CD14-positive monocyte (primary cell): ENCODE measurements around the gene ANTXRL. TPM values are rescaled to one million over a fixed set of nuclear protein-coding genes. Genes with fewer than 3 reads are reported as not detected.
"Not testable (repeated sequence)": the region's sequence is repeated elsewhere in the genome, so short reads cannot be mapped to it uniquely, and the experiment has no call there.

Source experiments
- DNase-seq, 3 donors: peaks; one replicate each; pipeline ENCODE4 v3.0.0-alpha.2; 2011 to 2022
- H2AFZ ChIP-seq: 2 replicates; pipeline ENCODE4 v1.6.0; 2012; ENCODE audit warnings: mild to moderate bottlenecking, low read depth, low read length, inconsistent platforms; ENCODE audit not compliant: insufficient read depth, poor library complexity, severe bottlenecking
- H3K27ac ChIP-seq, 2 donors: 1 replicate in 1 of 2; 2 replicates in 1 of 2; pipeline ENCODE4 v1.5.1; 2012 to 2013; ENCODE audit warnings: low read length in 2 of 2, control low read depth in 1 of 2, inconsistent platforms in 1 of 2, low read depth in 1 of 2, mild to moderate bottlenecking in 1 of 2
- H3K27me3 ChIP-seq, 2 donors: one replicate each; pipeline versions ENCODE4 v1.6.0 to v1.6.1; 2011 to 2013; ENCODE audit warnings: low read length in 2 of 2; ENCODE audit not compliant: control insufficient read depth in 2 of 2, insufficient read depth in 2 of 2
- H3K36me3 ChIP-seq, 2 donors: replicated peaks in 1 of 2; 1 replicate in 1 of 2; 2 replicates in 1 of 2; pipeline versions ENCODE4 v1.5.1 to v1.6.1; 2012 to 2013; ENCODE audit warnings: low read length in 2 of 2, control low read depth in 1 of 2, inconsistent platforms in 1 of 2, mild to moderate bottlenecking in 1 of 2; ENCODE audit not compliant: insufficient read depth in 2 of 2, control insufficient read depth in 1 of 2
- H3K4me1 ChIP-seq, 2 donors: 1 replicate in 1 of 2; 2 replicates in 1 of 2; pipeline versions ENCODE4 v1.5.1 to v1.6.1; 2012 to 2013; ENCODE audit warnings: low read length in 2 of 2, control low read depth in 1 of 2, inconsistent platforms in 1 of 2, mild to moderate bottlenecking in 1 of 2, moderate library complexity in 1 of 2; ENCODE audit not compliant: insufficient read depth in 2 of 2, control insufficient read depth in 1 of 2
- H3K4me2 ChIP-seq: replicated peaks from 2 replicates; pipeline ENCODE3; 2012; ENCODE audit warnings: low read length, moderate library complexity, mild to moderate bottlenecking; ENCODE audit not compliant: poor library complexity, severe bottlenecking; ENCODE audit errors: extremely low read depth
- H3K4me3 ChIP-seq, 3 experiments: fragments of 200-600 bp in 1 of 3; sonication (generic) in 1 of 3; replicated peaks in 1 of 3; 1 replicate in 2 of 3; 2 replicates in 1 of 3; pipeline ENCODE4 v1.5.1; 2011 to 2013; ENCODE audit warnings: low read length in 3 of 3, mild to moderate bottlenecking in 3 of 3, control low read depth in 2 of 3, low read depth in 2 of 3, inconsistent platforms in 1 of 3, moderate library complexity in 1 of 3
- H3K79me2 ChIP-seq: 2 replicates; pipeline ENCODE4 v1.6.0; 2012; ENCODE audit warnings: mild to moderate bottlenecking, control low read depth, inconsistent platforms, low read length, moderate library complexity; ENCODE audit not compliant: insufficient read depth
- H3K9ac ChIP-seq: 2 replicates; pipeline ENCODE4 v1.6.0; 2017; ENCODE audit warnings: low read length, mild to moderate bottlenecking; ENCODE audit not compliant: insufficient read depth, poor library complexity, severe bottlenecking
- H3K9me3 ChIP-seq, 2 donors: replicated peaks in 1 of 2; 1 replicate in 1 of 2; 2 replicates in 1 of 2; pipeline versions ENCODE4 v1.5.1 to v1.6.1; 2012 to 2013; ENCODE audit warnings: low read length in 2 of 2, control low read depth in 1 of 2; ENCODE audit not compliant: control insufficient read depth in 1 of 2, insufficient read depth in 1 of 2
- H4K20me1 ChIP-seq: 2 replicates; pipeline ENCODE4 v1.6.0; 2012; ENCODE audit warnings: mild to moderate bottlenecking, low read length, control low read depth, moderate library complexity; ENCODE audit not compliant: insufficient read depth
- H3K27ac Mint-ChIP-seq, 7 donors: one replicate each; pipeline ENCODE4 v1.8.0; 2020; ENCODE audit warnings: mild to moderate bottlenecking in 7 of 7, mixed read lengths in 7 of 7, moderate library complexity in 6 of 7, inconsistent platforms in 2 of 7
- H3K27me3 Mint-ChIP-seq, 3 donors: one replicate each; pipeline ENCODE4 v1.8.0; 2021 to 2022; ENCODE audit warnings: low read depth in 3 of 3, mild to moderate bottlenecking in 3 of 3, mixed read lengths in 3 of 3, moderate library complexity in 3 of 3, inconsistent platforms in 1 of 3
- H3K36me3 Mint-ChIP-seq, 2 donors: one replicate each; pipeline ENCODE4 v1.8.0; 2020; ENCODE audit warnings: mixed read lengths in 2 of 2, inconsistent platforms in 1 of 2, mild to moderate bottlenecking in 1 of 2
- H3K4me1 Mint-ChIP-seq: one replicate; pipeline ENCODE4 v1.8.0; 2020; ENCODE audit warnings: mild to moderate bottlenecking, mixed read lengths
- H3K4me3 Mint-ChIP-seq, 2 donors: one replicate each; pipeline ENCODE4 v1.8.0; 2020; ENCODE audit warnings: mild to moderate bottlenecking in 2 of 2, mixed read lengths in 2 of 2, moderate library complexity in 1 of 2
- H3K9me3 Mint-ChIP-seq, 7 donors: one replicate each; pipeline ENCODE4 v1.8.0; 2020 to 2022; ENCODE audit warnings: mixed read lengths in 7 of 7, mild to moderate bottlenecking in 6 of 7, moderate library complexity in 6 of 7, inconsistent platforms in 2 of 7
- WGBS: methylation state at CpG from one replicate; pipeline ENCODE4 v1.1.5; 2013; ENCODE audit warnings: missing lambda C conversion rate; ENCODE audit not compliant: insufficient coverage; 5-methylcytosine and 5-hydroxymethylcytosine counted together
- intact Hi-C, 2 donors: fragments of 100-400 bp; cut with micrococcal nuclease; formaldehyde crosslinking; loops; one replicate each; pipeline versions ENCODE4 v1.15.0 to v1.15.1; 2023
- polyA plus RNA-seq, 3 donors: library from polyadenylated mRNA; depleted of rRNA in 1 of 3; unstranded in 2 of 3; stranded (reverse) in 1 of 3; fragments of 300-500 nt in 2 of 3; fragments of >200 nt in 1 of 3; fragmentation: Illumina TruSeq in 2 of 3; gene quantifications; 1 replicate in 2 of 3; 2 replicates in 1 of 3; pipeline ENCODE4 v1.2.3, GENCODE V29; 2012 to 2021

ANTXRL gene
- polyA plus RNA-seq, 3 donors, result not detected

DNA sequence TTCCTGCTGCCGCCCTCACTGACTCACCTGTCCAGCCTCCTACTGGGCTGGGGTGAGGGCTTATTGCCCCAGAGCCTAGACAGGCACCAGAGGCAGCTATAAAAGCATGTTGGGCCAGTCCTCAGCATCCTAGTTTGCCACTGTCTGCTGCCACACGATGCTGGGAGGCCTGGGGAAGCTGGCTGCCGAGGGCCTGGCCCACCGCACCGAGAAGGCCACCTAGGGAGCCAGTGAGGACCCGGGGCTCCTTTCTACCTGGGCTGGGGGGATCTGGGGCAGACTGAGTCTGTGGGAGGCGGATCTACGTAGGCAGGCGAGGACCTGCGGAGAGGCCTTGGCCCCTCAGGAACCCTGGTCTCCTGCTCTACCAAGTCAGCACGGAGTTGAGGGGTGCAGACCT lies 82.2 kb downstream of the ANTXRL start:
- H2AFZ ChIP-seq, H3K4me3 Mint-ChIP-seq, H3K27me3 ChIP-seq, H3K27ac ChIP-seq, H3K27me3 Mint-ChIP-seq, H4K20me1 ChIP-seq, DNase-seq, H3K36me3 ChIP-seq, H3K36me3 Mint-ChIP-seq, H3K4me3 ChIP-seq, H3K4me1 Mint-ChIP-seq, H3K9ac ChIP-seq, H3K4me1 ChIP-seq, intact Hi-C loops, H3K9me3 Mint-ChIP-seq, H3K9me3 ChIP-seq, H3K4me2 ChIP-seq, H3K27ac Mint-ChIP-seq, H3K79me2 ChIP-seq: not testable (repeated sequence)
- 95% methylated on average over 4 of the region's 11 CpGs for WGBS

DNA sequence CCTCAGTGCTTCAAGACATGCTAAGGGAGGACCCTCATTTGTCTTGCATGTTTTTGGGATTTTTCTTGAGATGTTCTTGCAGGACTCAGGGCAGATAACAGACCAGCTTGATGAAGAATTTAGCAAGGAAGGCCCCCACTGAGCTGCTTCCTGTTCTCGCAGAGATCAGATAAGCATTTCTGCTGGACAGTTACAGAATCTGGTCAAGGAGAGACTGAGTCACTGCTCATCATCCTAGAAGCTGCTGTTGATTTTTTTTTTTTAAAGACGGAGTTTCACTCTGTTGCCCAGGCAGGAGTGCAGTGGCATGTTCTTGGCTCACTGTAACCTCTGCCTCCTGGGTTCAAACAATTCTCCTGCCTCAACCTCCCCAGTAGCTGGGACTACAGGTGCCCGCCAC lies 87.6 kb downstream of the ANTXRL start:
- H3K27ac ChIP-seq, DNase-seq, H3K4me2 ChIP-seq, H3K27me3 Mint-ChIP-seq, H3K4me1 Mint-ChIP-seq, intact Hi-C loops, H3K4me3 ChIP-seq, H3K9me3 ChIP-seq, H3K27ac Mint-ChIP-seq, H3K9me3 Mint-ChIP-seq, H3K4me1 ChIP-seq, H4K20me1 ChIP-seq, H3K9ac ChIP-seq, H3K4me3 Mint-ChIP-seq, H3K36me3 ChIP-seq, H3K27me3 ChIP-seq, H2AFZ ChIP-seq, H3K79me2 ChIP-seq, H3K36me3 Mint-ChIP-seq: not testable (repeated sequence)
- WGBS, result no CpG with 5 or more reads among the region's 3 CpGs

DNA sequence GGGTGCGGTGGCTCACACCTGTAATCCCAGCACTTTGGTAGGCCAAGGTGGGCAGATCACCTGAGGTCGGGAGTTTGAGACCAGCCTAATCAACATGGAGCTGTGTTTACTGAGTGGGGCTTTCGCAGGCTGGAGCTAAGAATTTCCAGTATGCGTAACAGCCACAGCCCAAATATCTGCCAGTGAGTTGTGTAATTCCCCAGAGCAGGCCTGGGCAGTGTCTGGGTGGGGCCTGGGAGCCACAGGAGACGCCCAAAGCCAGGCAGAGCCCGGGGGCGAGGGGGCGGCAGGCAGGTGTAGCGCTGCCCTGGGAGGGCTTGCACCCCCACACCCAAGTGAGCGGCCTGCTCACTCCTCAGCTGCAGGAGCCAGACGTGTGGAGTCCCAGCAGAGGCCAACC lies 88.6 kb downstream of the ANTXRL start, which contains the start of gene ANXA8L1:
Gene ANXA8L1, plus strand, starts transcription at position 371 of the 400 bp plus-strand sequence. CDS start 76 bp downstream, outside the sequence.
- not testable (repeated sequence) for H3K36me3 Mint-ChIP-seq
- WGBS, result no CpG with 5 or more reads among the region's 11 CpGs

DNA sequence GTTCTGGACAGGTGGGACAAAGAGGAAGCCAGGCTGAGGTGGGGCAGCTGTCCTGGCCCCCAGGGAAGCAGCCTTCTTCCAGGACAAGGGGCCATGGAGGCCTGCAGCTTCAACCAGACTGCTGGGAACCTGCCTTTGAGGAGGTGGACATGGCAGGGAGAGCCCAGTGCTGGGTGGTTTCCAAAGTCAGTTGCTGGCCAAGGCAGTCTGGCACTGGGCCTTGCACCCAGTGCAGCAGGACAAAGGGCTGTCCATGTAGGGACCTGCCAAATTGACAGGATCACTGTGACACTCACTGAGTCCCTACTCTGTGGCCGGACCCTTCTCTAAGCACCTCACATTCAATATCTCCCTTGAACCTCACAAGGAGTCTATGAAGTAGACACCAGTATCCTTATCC lies 90.2 kb downstream of the ANTXRL start:
- H3K4me3 Mint-ChIP-seq, H3K4me1 ChIP-seq, DNase-seq, H3K9me3 ChIP-seq, H4K20me1 ChIP-seq, H3K27me3 Mint-ChIP-seq, H2AFZ ChIP-seq, H3K79me2 ChIP-seq, H3K9me3 Mint-ChIP-seq, H3K36me3 Mint-ChIP-seq, H3K9ac ChIP-seq, H3K4me1 Mint-ChIP-seq, H3K4me3 ChIP-seq, H3K27ac Mint-ChIP-seq, H3K27me3 ChIP-seq, intact Hi-C loops, H3K27ac ChIP-seq, H3K4me2 ChIP-seq, H3K36me3 ChIP-seq: not testable (repeated sequence)
- no CpG with 5 or more reads among the region's 1 CpG for WGBS

More for the DNA sequence above, 88.6 kb downstream of the ANTXRL start, which contains the start of gene ANXA8L1:
- H3K9me3 ChIP-seq, H4K20me1 ChIP-seq, H3K4me1 ChIP-seq, DNase-seq, H3K4me3 Mint-ChIP-seq, H3K27me3 Mint-ChIP-seq, H3K36me3 ChIP-seq, H3K4me1 Mint-ChIP-seq, H3K9me3 Mint-ChIP-seq, H3K9ac ChIP-seq, intact Hi-C loops, H2AFZ ChIP-seq, H3K4me2 ChIP-seq, H3K27ac ChIP-seq, H3K4me3 ChIP-seq, H3K79me2 ChIP-seq, H3K27me3 ChIP-seq: not testable (repeated sequence)
- peak within 1 kb of the TSS in 1 of 7 donors; percentile 77 for H3K27ac Mint-ChIP-seq
